Stimulated activated naive CD8-positive, alpha-beta T cell treated with anti-CD3 and anti-CD28 coated beads, Interleukin-15, Interleukin-2, amounts not matched to agents 100 ng/mL and 50 ng/mL, for 24 hours (primary cell): ENCODE measurements around the gene PVALB.

Experiments used
- H3K27ac Mint-ChIP-seq: one replicate; pipeline ENCODE4 v1.8.0; 2021; ENCODE audit warnings: mild to moderate bottlenecking, mixed read lengths
- H3K27me3 Mint-ChIP-seq: one replicate; pipeline ENCODE4 v1.8.0; 2021; ENCODE audit warnings: mixed read lengths
- H3K36me3 Mint-ChIP-seq: one replicate; pipeline ENCODE4 v1.8.0; 2021; ENCODE audit warnings: low read depth, mixed read lengths
- H3K4me1 Mint-ChIP-seq: one replicate; pipeline ENCODE4 v1.8.0; 2021; ENCODE audit warnings: low read depth, mixed read lengths
- H3K4me3 Mint-ChIP-seq: one replicate; pipeline ENCODE4 v1.8.0; 2021; ENCODE audit warnings: mild to moderate bottlenecking, mixed read lengths
- H3K9me3 Mint-ChIP-seq: one replicate; pipeline ENCODE4 v1.8.0; 2021; ENCODE audit warnings: mixed read lengths

Gene PVALB

DNA sequence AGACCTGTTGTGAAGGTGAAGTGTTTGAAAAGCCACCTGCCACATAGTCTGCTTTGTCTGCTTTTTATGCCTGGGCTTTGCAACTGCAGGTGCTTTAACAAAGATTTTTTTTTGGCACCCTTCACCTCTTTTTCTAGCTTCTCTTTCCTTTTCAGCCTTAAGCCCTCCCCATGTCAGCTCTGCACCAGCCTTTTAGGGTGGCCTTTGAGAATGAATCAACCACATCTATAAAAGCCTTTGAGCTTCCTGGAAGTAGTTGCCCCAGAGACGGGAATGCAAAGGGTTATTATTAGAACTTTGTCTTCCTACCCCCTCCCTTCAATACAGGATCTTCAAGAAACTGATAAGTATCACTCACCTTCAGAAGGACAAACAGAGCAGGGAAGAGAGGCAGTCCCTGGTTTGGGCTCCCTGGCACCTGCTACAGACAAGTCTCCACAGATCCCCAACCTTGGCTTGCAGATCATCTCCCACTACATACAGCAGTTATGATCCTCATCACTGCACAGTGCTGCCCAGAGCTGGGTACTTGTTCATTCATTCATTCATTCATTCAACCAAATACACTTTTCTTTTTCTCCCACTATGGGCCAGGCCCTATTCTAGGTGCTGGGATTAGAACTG is 8.0 kb downstream of the PVALB start:
- Mint-ChIP-seq H3K27ac (no peak overlapping the region), H3K27me3 (peaks cover 9% of the 10 kb centered on the region), H3K4me3 (no peak overlapping the region), H3K4me1 (peaks cover 17% of the 10 kb centered on the region), H3K9me3 (no peaks in the 10 kb centered on the region), H3K36me3 (no peaks in the 10 kb centered on the region)

- Mint-ChIP-seq H3K27me3 (no peaks in the 10 kb centered on the region), H3K36me3 (no peaks in the 10 kb centered on the region), H3K4me3 (no peak overlapping the region), H3K27ac (no peak overlapping the region), H3K4me1 (peaks cover 17% of the 10 kb centered on the region), H3K9me3 (no peaks in the 10 kb centered on the region)
Measured at GRCh38 chr22:36807627-36808026, 9.2 kb downstream of the PVALB start.

DNA sequence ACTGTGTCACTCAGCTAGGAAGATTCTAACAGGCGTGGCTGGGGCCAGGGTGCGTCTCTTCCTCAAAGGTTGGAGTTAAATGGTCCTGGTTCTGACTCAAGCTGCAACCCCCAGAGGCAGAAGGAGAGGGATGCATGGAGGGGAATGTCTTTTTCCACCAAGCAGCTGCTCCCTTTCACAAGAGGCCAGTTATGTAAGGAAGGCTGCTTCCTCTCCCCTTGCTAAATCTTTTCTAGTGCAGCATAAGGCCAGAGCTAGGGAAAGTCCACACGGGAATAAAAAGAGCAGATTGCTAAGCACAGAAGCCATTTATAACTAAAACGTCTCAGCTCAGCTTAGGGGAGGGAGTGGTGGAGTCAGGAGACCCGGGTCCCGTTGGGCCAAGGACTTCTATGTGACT is 10.0 kb downstream of the PVALB start:
- peaks cover 17% of the 10 kb centered on the region for H3K4me1 Mint-ChIP-seq

DNA sequence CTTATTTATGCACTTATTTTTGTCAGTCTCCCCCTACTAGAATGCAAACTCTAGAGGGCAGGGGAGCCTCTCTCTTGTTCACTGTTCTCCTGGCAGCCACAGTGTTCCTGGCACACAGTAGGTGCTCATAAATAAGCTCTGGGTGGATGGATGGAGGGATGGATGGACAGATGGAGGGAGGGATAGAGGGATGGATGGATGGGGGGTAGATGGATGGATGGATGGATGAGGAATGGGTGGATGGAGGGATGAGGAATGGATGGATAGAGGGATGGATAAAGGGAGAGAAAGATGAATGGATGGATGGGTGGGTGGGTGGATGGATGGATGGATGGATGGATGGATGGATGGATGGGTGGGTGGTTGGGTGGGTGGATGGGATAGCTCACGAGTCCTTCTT is 13.5 kb downstream of the PVALB start:
- H3K27ac Mint-ChIP-seq = no peak overlapping the region
- peaks cover 9% of the 10 kb centered on the region for H3K4me1 Mint-ChIP-seq
- H3K27me3 Mint-ChIP-seq = peaks cover 4% of the 10 kb centered on the region
- H3K4me3 Mint-ChIP-seq = no peak overlapping the region
- H3K9me3 Mint-ChIP-seq = no peaks in the 10 kb centered on the region
- no peaks in the 10 kb centered on the region for H3K36me3 Mint-ChIP-seq

More for the DNA sequence above, 10.0 kb downstream of the PVALB start:
- Mint-ChIP-seq H3K4me3 (no peak overlapping the region), H3K27me3 (no peaks in the 10 kb centered on the region), H3K9me3 (no peaks in the 10 kb centered on the region), H3K36me3 (no peaks in the 10 kb centered on the region), H3K27ac (no peak overlapping the region)

DNA sequence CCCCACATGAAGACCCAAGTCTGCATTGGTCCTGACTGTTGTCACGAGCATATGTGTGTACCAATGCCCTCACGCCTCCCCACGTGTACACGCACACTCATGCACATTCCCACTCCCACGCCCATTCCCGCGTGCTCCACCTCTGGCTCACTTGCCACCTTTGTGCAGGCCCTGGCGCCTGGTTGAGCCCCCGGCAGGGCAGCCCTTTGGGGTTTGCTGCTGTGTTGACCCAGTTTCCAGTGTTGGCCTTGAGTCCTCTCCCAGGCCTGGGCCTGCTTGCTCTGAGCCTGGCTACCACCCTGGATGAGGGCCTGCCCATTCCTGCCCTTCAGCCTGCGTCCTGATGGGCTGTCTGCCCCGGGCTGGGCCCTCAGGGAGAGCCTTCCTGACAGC is 18.2 kb downstream of the PVALB start:
- H3K36me3 Mint-ChIP-seq = no peaks in the 10 kb centered on the region
- no peak overlapping the region for H3K4me3 Mint-ChIP-seq
- no peaks in the 10 kb centered on the region for H3K4me1 Mint-ChIP-seq
- H3K9me3 Mint-ChIP-seq = no peaks in the 10 kb centered on the region
- H3K27me3 Mint-ChIP-seq = peaks cover 8% of the 10 kb centered on the region
- H3K27ac Mint-ChIP-seq = no peak overlapping the region

DNA sequence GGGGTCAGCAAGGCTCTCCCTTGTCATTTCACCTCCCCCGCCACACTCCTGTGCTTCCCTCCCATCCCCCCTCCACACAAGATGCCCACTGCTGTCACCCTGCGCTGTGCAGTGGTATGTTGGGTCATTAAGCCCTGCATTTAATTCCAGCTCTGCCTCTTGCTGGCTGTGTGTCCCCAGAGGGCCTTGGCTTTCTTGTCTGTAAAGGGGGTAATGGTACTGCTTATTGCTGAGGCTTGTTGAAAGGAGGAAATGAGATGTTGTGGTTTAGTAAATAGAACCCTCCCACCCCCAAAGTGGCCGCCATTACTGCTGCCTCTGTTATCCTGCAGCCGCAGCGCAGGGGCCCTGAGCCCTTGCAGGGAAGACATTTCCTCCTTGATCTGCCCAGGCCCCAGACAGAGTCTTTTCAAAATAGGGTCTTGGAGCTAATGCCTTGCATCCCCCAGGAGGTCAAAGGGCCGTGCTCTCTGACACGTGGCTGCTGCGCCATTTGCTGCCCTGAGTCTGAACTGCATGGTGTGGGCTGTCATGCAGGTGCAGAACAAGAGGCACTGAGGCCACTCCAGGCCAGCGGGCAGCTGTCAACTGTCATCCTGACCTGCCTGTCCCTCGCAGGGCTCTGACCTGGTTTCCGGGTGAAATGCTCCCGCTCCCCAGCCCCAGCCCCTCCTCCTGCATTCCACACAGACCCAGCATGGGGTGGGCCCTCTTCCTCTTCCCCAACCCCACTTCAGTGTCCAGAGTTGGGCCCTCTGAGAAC is 18.7 kb downstream of the PVALB start:
- no peak overlapping the region for H3K27ac Mint-ChIP-seq
- H3K27me3 Mint-ChIP-seq = peaks cover 8% of the 10 kb centered on the region
- H3K36me3 Mint-ChIP-seq = no peaks in the 10 kb centered on the region
- no peak overlapping the region for H3K4me3 Mint-ChIP-seq
- no peaks in the 10 kb centered on the region for H3K9me3 Mint-ChIP-seq
- no peaks in the 10 kb centered on the region for H3K4me1 Mint-ChIP-seq

DNA sequence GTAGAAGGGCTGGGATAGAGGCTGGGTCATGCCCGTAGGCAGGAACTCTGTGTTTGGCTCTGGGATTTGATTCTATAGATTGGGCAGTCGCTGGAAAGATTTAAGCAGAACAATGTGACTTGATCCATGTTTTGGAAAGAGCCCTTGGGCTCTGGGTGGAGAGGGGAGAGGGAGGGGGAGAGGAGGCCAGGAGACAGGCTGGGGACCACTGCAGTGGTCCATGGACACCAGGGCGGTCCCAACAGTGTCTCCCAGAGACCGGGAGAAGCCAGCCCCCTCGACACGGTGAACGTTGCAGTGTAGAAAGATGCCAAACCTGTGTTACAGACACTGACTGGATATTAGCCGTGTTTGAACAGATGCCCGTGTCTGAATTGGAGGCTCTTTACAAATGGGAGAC is 19.5 kb downstream of the PVALB start:
- H3K27me3 Mint-ChIP-seq = peaks cover 8% of the 10 kb centered on the region
- no peaks in the 10 kb centered on the region for H3K4me1 Mint-ChIP-seq
- H3K9me3 Mint-ChIP-seq = no peaks in the 10 kb centered on the region
- no peaks in the 10 kb centered on the region for H3K36me3 Mint-ChIP-seq
- H3K27ac Mint-ChIP-seq = no peak overlapping the region
- H3K4me3 Mint-ChIP-seq = no peak overlapping the region

GRCh38 chr22:36796552-36797175 is 20.2 kb downstream of the PVALB start:
- Mint-ChIP-seq H3K4me3 (no peak overlapping the region), H3K27me3 (peaks cover 8% of the 10 kb centered on the region), H3K9me3 (no peaks in the 10 kb centered on the region), H3K36me3 (no peaks in the 10 kb centered on the region), H3K27ac (no peak overlapping the region), H3K4me1 (no peaks in the 10 kb centered on the region)

- Mint-ChIP-seq H3K27ac (no peak overlapping the region), H3K36me3 (no peaks in the 10 kb centered on the region), H3K4me3 (no peak overlapping the region), H3K27me3 (peaks cover 6% of the 10 kb centered on the region), H3K9me3 (no peaks in the 10 kb centered on the region), H3K4me1 (no peaks in the 10 kb centered on the region)
Measured at GRCh38 chr22:36795633-36796032, 21.2 kb downstream of the PVALB start.

- no peak overlapping the region for H3K4me3 Mint-ChIP-seq
- H3K27ac Mint-ChIP-seq = no peak overlapping the region
- H3K9me3 Mint-ChIP-seq = no peaks in the 10 kb centered on the region
- no peaks in the 10 kb centered on the region for H3K36me3 Mint-ChIP-seq
- no peaks in the 10 kb centered on the region for H3K4me1 Mint-ChIP-seq
- H3K27me3 Mint-ChIP-seq = peaks cover 8% of the 10 kb centered on the region
Measured at GRCh38 chr22:36790648-36791047, 26.2 kb downstream of the PVALB start.

DNA sequence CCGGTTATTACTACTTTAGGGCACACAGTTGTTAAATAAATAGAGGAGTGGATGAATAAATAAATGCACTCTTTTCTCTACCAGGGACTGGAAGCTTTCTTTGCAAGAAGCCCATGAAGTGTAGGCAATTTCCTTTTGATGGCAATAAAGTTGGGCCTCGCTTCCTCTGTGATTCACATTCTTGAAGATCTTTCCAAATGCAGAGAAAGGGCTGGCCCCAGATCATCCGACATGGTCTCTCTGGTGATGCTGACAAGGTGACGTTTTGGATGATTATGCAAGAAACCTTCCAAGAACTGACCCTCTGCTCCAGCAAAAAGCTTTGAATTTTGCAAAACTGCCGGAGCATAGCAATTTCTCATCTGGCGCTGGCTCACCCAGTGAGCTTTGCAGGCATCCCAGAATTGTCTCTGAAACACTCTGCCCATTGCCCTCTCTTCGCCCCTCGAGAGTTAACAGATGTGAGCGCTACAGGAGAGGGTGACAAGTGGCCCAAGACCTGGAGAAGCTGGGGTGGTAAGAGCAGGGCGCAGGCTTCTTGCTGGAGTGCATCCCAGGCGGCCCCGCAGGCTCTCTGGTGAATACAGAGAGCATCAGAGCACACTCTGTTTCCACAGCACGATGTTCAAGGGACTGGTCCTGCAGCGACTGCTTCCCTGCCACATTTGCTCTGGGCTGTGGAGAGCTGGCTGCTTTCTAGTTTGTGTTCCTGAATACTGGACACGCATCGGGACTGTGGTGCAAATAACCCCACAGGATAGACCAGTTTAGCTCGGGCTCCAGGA is 29.4 kb downstream of the PVALB start:
- Mint-ChIP-seq H3K36me3 (no peaks in the 10 kb centered on the region), H3K27ac (no peak overlapping the region), H3K4me3 (no peak overlapping the region), H3K4me1 (peaks cover 10% of the 10 kb centered on the region), H3K27me3 (peaks cover 11% of the 10 kb centered on the region), H3K9me3 (no peaks in the 10 kb centered on the region)

GRCh38 chr22:36783743-36784142 is 33.1 kb downstream of the PVALB start:
- Mint-ChIP-seq H3K36me3 (no peaks in the 10 kb centered on the region), H3K27ac (peak overlapping the region; percentile 68), H3K9me3 (no peaks in the 10 kb centered on the region), H3K4me1 (peaks cover 33% of the 10 kb centered on the region), H3K27me3 (peaks cover 11% of the 10 kb centered on the region), H3K4me3 (no peak overlapping the region)

DNA sequence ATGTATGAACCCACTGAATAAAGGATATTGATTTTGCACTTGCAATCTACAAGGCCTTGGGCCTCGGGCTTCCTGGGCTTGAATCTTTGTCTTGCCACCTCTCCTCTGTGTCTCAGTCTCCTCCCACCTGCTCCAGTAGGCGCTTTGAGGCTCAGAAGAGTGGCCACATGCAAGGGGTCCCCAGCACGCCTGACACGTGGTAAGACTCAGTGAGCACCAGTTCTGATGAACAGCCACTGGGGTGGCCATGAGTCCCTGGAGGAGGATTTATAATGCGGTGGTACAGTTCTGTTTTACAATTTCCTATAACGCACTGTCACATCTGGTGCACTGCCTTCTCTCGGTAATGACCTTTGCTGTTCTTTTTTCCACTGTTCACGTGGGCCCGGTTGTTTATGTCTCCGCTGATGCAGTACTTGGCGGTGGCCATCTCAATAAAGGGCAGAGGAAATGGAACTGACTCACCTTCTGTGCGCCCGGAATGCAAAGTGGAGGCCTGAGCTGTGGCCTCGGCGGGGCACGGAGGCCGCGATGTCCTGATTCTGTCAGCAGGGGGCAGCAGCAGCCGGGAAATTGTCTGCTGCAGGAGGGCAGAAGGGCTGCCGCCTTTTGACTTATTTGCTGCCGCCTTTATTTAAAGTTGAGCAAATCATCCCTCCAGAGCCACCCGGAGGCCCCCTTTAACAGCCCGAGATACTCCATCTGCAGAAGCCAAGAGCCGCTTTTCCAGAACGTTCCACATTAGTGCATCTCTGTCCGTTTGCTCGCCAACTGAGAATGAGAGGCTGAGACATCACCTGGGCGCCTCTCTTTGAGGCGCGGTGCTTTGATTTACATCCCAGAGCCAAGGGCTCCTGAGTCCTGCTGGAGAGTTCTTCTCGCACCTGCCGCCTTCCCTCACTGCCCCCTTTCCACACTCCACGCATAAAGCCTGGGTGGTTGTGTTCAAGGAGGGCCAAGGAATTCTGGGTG is 34.9 kb downstream of the PVALB start:
- Mint-ChIP-seq H3K9me3 (no peaks in the 10 kb centered on the region), H3K27me3 (peaks cover 11% of the 10 kb centered on the region), H3K4me1 (peaks cover 50% of the 10 kb centered on the region), H3K36me3 (no peaks in the 10 kb centered on the region), H3K27ac (peak overlapping the region; percentile 92), H3K4me3 (peak overlapping the region; percentile 32)

DNA sequence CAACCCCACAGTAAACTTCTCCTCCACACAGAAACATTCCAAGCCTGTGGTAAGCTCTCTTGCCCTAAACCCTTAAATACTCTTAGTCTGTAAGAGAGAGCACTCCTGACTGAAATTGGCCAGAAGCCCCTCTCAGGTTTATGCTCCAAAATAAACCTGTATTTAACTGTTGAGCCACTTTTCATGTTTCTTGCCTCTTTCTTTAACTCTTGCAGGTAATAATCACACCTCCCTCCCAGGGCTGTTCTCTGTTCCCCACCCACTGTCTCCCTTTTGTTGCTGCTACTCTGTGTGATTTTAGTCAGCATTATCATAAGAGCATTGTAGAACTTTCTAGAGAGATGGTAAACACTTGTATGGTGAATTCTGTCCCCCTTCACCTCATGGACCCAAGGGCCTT is 38.8 kb downstream of the PVALB start:
- H3K27ac Mint-ChIP-seq = peak overlapping the region; percentile 6
- H3K9me3 Mint-ChIP-seq = no peaks in the 10 kb centered on the region
- no peak overlapping the region for H3K4me3 Mint-ChIP-seq
- H3K36me3 Mint-ChIP-seq = no peaks in the 10 kb centered on the region
- H3K4me1 Mint-ChIP-seq = peaks cover 59% of the 10 kb centered on the region
- H3K27me3 Mint-ChIP-seq = peaks cover 4% of the 10 kb centered on the region
